GM12872 (cell line): Measurements from ENCODE around the gene HEBP1.

ENCODE experiments used
- TF ChIP-seq, protein P1 (sequence below): IDR thresholded peaks from 3 replicates; pipeline ENCODE4 v1.5.1; 2011; ENCODE audit warnings: low read depth, mild to moderate bottlenecking, low read length, moderate library complexity; ENCODE audit not compliant: insufficient read depth

The HEBP1 gene

DNA sequence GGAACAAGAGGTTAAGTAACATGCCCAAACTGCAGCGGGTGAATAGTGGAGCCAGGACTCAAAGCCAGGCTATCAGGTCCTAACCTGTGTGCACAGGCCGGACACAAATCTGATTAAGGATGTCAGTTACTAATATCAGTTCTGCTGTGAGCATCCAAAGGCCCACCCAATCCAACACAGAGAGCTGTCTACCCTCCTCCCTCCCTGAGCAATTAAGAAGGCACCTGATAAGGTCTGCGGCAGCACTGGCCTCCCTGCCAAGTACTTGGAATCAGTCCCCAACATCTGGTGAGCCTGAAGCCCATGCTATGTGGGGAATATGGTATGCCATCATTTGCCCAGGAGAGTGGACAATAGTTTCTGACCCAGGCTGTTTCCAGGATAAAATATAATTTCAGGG lies 3.9 kb downstream of the HEBP1 start:
- TF ChIP-seq, protein P1, sequence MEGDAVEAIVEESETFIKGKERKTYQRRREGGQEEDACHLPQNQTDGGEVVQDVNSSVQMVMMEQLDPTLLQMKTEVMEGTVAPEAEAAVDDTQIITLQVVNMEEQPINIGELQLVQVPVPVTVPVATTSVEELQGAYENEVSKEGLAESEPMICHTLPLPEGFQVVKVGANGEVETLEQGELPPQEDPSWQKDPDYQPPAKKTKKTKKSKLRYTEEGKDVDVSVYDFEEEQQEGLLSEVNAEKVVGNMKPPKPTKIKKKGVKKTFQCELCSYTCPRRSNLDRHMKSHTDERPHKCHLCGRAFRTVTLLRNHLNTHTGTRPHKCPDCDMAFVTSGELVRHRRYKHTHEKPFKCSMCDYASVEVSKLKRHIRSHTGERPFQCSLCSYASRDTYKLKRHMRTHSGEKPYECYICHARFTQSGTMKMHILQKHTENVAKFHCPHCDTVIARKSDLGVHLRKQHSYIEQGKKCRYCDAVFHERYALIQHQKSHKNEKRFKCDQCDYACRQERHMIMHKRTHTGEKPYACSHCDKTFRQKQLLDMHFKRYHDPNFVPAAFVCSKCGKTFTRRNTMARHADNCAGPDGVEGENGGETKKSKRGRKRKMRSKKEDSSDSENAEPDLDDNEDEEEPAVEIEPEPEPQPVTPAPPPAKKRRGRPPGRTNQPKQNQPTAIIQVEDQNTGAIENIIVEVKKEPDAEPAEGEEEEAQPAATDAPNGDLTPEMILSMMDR = no peak

DNA sequence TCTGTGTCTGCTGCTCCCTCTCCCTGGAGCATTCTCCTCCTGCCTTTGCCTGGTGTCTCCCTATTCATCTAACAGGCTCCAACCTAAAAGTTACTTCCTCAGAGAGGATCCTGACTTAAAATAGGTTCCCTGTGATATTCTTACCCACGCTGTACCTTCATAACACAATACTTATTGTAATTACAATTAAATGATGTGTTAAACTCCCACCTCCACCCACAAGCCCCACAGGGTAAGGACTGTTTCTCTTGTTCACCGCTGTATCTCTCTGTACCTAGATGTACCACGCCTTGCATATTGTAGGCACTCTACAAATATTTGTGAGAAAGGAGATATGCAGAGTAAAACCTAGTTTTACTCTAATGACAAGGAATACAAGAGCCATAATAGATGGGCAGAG lies 5.0 kb downstream of the HEBP1 start:
- TF ChIP-seq, protein P1 = no peak

DNA sequence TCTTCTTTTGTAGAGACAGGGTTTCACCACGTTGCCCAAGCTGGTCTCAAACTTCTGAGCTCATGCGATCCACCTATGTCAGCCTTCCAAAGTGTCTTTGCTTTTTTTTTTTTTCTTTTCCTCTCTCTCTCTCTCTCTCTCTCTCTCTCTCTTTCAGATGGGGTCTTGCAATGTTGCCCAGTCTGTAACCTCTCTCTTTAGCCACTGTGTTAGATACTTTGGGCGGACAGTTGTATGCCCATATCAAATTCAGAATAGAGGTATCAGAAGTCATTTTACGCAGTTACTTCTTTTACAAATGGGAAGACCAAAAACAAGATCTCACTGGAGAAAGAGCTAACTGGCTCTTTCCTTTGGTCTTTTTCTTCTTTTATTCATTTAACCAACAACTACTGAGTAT lies 6.7 kb downstream of the HEBP1 start:
- TF ChIP-seq, protein P1 = no peak

DNA sequence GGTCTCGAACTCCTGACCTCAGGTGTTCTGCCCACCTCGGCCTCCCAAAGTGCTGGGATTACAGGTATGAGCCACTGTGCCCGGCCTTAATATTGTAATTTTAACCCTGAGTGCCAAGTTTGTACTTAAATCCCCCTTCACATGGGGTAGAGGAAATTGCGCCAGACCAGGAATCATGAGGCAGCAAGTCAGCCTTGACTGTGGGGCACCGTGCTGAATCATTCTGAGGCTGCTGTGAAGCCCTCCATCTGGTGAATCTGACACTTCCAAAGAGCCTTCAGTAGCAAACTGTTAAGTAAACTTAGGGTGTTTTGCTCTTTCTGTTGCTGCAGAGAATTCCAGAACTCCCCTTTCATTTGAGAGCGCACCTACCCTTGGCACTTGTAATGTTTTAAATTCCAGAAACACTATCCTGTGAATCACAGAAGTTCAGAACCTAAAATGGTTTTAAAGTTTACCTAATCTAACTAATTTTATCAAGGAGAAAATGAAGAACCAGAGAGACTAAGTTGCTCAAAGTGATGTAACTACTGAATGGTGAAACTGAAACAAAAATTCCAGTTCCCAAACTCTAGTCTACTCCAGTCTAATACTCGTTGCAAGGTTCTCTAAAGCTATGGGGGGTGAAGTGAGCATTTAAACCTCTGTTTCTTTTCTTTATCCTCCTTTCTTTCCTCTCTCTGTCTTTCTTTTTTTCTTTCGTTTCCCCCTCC lies 7.5 kb downstream of the HEBP1 start:
- TF ChIP-seq, protein P1 = no peak

DNA sequence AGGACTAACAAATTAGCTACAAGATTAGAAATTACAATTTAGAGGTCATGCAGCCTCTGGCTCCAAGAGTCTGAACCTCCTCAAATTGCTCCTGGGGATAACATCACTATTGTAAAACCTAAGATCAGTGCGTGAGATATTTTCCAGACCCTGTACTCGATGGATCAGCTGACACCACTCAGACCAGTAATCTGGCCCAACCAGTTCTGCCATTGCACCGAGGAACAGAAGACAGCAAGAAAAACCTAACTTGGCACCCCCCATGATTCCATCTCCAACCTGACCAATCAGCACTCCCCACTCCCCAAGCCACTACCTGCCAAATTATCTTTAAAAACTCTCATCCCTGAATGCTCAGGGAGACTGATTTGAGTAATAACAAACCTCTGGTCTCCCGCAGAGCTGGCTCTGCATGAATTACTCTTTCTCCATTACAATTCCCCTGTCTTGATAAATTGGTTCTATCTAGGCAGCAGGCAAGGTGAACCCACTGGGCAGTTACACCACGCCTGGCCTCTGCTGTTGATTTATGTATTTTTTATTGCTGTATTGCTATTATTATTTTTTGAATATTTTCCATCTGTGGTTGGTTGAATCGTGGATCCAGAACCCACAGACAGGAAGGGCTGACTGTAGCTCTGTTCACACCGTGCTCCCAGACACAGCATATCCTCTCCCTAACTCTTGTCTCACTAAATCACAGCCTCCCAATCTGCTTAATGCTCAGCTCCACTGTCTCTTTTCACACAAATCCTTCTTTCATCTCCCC lies 9.2 kb downstream of the HEBP1 start:
- TF ChIP-seq, protein P1 = no peak

DNA sequence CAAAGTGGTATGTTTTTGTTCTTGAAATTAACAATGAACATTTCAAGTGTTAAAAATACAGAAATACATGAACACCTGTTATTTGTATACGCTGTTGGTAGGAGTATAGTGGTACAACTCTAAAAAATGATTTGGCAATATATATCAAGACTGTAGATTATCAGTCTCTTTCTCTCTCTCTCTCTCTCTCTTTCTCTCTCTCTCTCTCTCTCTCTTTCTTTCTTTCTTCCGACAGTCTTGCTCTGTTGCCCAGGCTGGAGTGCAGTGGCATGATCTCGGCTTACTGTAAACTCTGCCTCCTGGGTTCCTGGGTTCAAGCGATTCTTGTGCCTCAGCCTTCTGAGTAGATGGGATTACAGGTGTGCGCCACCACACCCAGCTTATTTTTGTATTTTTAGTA lies 12.6 kb downstream of the HEBP1 start:
- TF ChIP-seq, protein P1 = no peak

DNA sequence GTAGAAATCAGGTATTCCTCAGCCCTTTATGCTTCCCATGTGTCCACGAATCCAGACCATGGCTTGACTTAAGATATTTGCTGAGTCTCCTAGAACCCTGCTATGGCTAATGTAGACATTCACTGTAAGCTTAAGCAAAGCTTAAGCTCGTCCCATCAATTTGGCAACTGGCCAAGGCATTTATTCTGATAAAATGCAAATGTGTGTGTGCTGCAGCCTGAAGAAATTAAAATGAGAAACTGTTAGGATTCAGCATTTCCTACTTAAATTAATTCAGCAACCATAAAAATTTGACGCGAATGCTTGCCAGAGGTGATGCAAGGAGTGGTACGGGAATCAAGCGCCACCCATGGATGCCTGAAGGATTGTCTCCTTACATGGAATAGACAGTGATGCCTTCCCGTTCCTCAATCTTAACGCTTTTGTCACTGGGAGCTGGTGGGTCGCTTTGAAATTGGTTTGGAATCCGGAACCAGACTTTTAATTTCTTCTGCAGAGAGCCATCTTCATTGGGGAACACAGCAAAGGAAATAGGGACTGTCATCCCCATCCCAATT lies 13.2 kb downstream of the HEBP1 start:
- TF ChIP-seq, protein P1 = no peak
